Ovary (tissue), 9 donors: ENCODE results near the gene RAB41. TPM values are rescaled to one million over a fixed set of nuclear protein-coding genes. Genes with fewer than 3 reads are reported as not detected.
"Not testable (repeated sequence)": the region's sequence is repeated elsewhere in the genome, so short reads cannot be mapped to it uniquely, and the experiment has no call there.

Experiments
- DNase-seq, 5 donors: peaks; one replicate each; pipeline ENCODE4 v3.0.0-alpha.2; 2019 to 2020
- H3K27ac ChIP-seq, 2 donors: fragments of 200-600 bp; one replicate each; pipeline versions ENCODE4 v1.5.1 to v1.8.0; 2019 to 2022
- H3K27me3 ChIP-seq: fragments of 200-600 bp; one replicate; pipeline ENCODE4 v1.8.0; 2022
- H3K36me3 ChIP-seq: fragments of 200-600 bp; sonication (generic); one replicate; pipeline ENCODE4 v1.5.1; 2019
- H3K4me1 ChIP-seq: one replicate; pipeline ENCODE4 v1.8.1; 2013; ENCODE audit warnings: mild to moderate bottlenecking, moderate library complexity; ENCODE audit not compliant: insufficient read depth
- H3K4me3 ChIP-seq: fragments of 200-600 bp; sonication (generic); one replicate; pipeline ENCODE4 v1.5.1; 2017
- H3K9me3 ChIP-seq, 2 donors: fragments of 200-600 bp in 1 of 2; sonication (generic) in 1 of 2; one replicate each; pipeline versions ENCODE4 v1.5.1 to v1.8.1; 2013 to 2019; ENCODE audit warnings: mild to moderate bottlenecking in 1 of 2, moderate library complexity in 1 of 2
- EP300 ChIP-seq: sonication (generic); formaldehyde crosslinking; IDR thresholded peaks from one replicate; pipeline ENCODE4 v1.6.1; 2017; ENCODE audit warnings: antibody characterized with exemption
- POLR2A ChIP-seq: fragments of 450-650 bp; IDR thresholded peaks from one replicate; pipeline ENCODE4 v1.6.1; 2017; ENCODE audit warnings: antibody characterized with exemption, mild to moderate bottlenecking, moderate library complexity
- WGBS, 3 donors: extraction: QIAGEN DNeasy Blood & Tissue Kit in 1 of 3; methylation state at CpG; one replicate each; pipeline versions ENCODE4 v1.1.5 to v1.1.7; 2013 to 2017; 5-methylcytosine and 5-hydroxymethylcytosine counted together
- intact Hi-C, 4 donors: fragments of 100-400 bp; cut with DNase I; formaldehyde crosslinking; loops; one replicate each; pipeline versions ENCODE4 v1.11.0 to v1.15.1; 2022 to 2023
- polyA plus RNA-seq, 2 donors: library from polyadenylated mRNA; stranded (reverse); fragments of 200-250 nt in 1 of 2; fragments of 350-450 nt in 1 of 2; fragmentation: Illumina TruSeq in 1 of 2; extraction: RNeasy Lipid Tissue Mini Kit (QIAGEN cat#74804) in 1 of 2; gene quantifications; one replicate each; pipeline ENCODE4 v1.2.3, GENCODE V29; 2013 to 2014
- total RNA-seq, 7 donors: library from RNA; depleted of rRNA in 2 of 7; stranded (reverse); fragments of >200 nt in 2 of 7; fragmentation: NEBNext Ultra II Directional in 3 of 7; extraction: Animal tissue kit (Norgen Biotek cat#: 25700) in 3 of 7; gene quantifications; one replicate each; pipeline versions ENCODE4 v1.1.0 to v1.2.4, GENCODE V29; 2016 to 2023
- TF ChIP-seq, protein P1 (sequence below), 3 donors: fragments of 450-650 bp in 2 of 3; fragments of 200-600 bp in 1 of 3; IDR thresholded peaks; one replicate each; pipeline versions ENCODE4 v1.5.1 to v1.8.0; 2016 to 2022; ENCODE audit warnings: antibody characterized with exemption in 3 of 3, mild to moderate bottlenecking in 1 of 3
- donor health status: DM: no; HTN: no; CAD: no; lungs with moderate emphysema.
- donor health status: DM: no; HTN: no; CAD: no.
- donor health status: Bipolar disorder and iron deficiency.
- donor health status: DM: yes; HTN: yes; CAD: no.
- donor health status: DM: no; HTN: no; CAD: no.
- donor health status: DM: yes; HTN: yes; CAD: no.

RAB41 gene
- total and polyA plus RNA-seq, 9 donors = not detected

DNA sequence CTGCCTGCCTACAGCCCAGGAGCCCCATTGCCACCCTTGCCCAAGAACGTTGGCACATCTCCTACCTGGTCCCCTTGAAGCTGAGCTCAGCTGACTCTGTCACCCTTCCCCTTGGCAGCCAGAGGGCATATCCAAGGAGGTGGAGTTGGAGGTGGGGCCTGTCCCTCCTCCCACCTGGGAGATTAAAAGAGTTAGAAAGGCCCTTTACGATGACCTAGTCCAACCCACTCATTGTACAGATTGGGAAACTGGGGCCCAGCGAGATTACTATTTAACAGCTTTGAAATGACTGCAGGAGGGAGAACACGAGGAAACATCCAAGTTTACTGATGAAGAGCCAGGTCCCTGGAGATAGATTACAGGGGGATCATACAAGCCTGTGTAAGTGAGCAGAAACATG lies 21.9 kb upstream of the RAB41 start, which contains the start of gene P2RY4:
Gene P2RY4 (minus strand): TSS at position 101 of the 400 bp plus-strand sequence. CDS start 580 bp downstream, outside the sequence.
- H3K27ac ChIP-seq = no peak within 1 kb of the TSS
- DNase-seq = no peak
- no peaks in the 10 kb centered on the region for H3K27me3 ChIP-seq
- H3K9me3 ChIP-seq = no peaks in the 10 kb centered on the region
- no peaks in the 10 kb centered on the region for H3K36me3 ChIP-seq
- no peak for TF ChIP-seq EP300
- TF ChIP-seq POLR2A = no peak
- TF ChIP-seq, protein P1, sequence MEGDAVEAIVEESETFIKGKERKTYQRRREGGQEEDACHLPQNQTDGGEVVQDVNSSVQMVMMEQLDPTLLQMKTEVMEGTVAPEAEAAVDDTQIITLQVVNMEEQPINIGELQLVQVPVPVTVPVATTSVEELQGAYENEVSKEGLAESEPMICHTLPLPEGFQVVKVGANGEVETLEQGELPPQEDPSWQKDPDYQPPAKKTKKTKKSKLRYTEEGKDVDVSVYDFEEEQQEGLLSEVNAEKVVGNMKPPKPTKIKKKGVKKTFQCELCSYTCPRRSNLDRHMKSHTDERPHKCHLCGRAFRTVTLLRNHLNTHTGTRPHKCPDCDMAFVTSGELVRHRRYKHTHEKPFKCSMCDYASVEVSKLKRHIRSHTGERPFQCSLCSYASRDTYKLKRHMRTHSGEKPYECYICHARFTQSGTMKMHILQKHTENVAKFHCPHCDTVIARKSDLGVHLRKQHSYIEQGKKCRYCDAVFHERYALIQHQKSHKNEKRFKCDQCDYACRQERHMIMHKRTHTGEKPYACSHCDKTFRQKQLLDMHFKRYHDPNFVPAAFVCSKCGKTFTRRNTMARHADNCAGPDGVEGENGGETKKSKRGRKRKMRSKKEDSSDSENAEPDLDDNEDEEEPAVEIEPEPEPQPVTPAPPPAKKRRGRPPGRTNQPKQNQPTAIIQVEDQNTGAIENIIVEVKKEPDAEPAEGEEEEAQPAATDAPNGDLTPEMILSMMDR (IDR thresholded peaks at IDR 0.05) = no peak
- WGBS, 3 donors = 62 to 66% (median 63%) methylated on average over 4 of the region's 4 CpGs
- no peak within 1 kb of the TSS for H3K4me3 ChIP-seq
- intact Hi-C loops = no loop called here
- H3K4me1 ChIP-seq = no peaks in the 10 kb centered on the region

DNA sequence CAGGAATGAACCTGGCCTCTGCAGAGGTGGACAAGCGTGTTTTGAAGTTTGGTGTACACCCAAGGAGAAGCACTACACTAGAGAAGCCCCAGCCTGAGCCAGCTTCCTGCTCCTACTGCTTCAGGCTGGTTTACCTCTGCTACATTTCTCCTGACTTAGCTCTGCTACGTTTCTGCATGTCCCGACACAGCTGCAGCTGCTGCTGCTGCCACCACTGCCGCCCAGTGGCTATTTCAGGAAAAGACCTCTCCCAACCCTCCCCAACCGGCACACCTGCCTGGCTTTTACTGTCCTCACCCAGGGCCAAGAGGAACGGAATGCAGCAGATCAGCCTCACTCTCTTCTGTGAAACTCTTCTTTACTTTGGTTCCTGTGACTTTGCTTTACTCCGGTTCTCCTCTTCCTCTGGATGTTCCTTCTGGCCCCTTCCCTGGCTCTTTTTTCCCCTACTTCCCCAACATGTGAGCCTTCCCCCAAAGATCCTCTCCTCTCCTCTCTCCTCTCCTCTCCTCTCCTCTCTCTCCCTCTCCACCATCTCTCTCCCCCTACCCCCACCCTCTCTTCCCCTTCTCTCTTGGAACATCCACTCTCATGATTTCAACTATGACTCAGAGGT lies 18.9 kb upstream of the RAB41 start:
- TF ChIP-seq, protein P1 (IDR thresholded peaks at IDR 0.05) = peak in 2 of 3 donors; percentile 14 to 32
- TF ChIP-seq EP300 = no peak
- intact Hi-C loops = no loop called here
- Histone ChIP-seq H3K27ac (no peak overlapping the region), H3K27me3 (no peaks in the 10 kb centered on the region), H3K36me3 (no peaks in the 10 kb centered on the region), H3K4me1 (no peaks in the 10 kb centered on the region), H3K4me3 (no peak overlapping the region), H3K9me3 (no peaks in the 10 kb centered on the region)
- DNase-seq = peak; percentile 25 to 62 (median 32)
- WGBS, 3 donors = 9 to 22% (median 12%) methylated on average over 7 of the region's 7 CpGs

DNA sequence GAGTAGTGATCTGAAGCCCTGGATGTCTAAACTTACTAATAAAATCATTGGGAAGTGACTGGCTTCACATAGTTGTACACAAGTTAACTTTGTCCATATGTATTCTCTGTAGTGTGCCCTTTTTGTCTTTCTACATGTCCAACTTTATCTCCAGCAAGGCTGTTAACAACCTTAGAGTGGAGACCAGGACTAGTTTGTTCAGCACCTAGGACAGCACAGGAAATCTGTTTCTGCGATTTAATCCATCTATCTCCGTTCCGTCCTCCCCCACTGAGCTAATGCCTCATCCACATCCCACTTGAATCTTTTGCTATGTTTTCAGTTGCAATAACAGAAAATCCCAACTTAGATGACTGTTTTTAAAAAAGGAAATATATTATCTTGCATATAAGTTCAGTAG lies 17.2 kb upstream of the RAB41 start:
- TF ChIP-seq EP300 = no peak
- Histone ChIP-seq H3K27me3 (no peaks in the 10 kb centered on the region), H3K4me1 (no peaks in the 10 kb centered on the region), H3K4me3 (no peak overlapping the region), H3K27ac (no peak overlapping the region), H3K9me3 (no peaks in the 10 kb centered on the region), H3K36me3 (no peaks in the 10 kb centered on the region)
- WGBS, 3 donors = 30 to 49% (median 38%) methylated on average over 3 of the region's 3 CpGs
- intact Hi-C loops = no loop called here
- no peak for DNase-seq

DNA sequence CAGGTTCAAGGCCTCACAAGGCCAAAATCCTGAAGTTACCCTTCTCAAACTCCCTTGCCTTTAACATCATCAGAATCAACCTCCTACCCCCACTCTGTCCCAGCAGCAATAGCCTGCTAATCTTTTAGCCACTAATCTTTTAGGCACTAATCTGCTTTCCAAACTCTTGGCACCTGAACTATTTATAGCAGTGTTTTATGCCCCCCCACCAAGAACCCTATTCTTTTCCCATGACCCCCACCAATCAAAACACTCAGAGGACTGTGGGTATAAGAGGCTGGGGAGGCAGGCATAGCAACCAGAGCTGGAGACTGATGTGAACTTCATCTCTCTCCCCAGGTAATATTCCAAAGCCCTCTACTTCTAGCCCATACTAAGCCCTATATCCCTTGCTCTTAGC lies 13.9 kb upstream of the RAB41 start, which contains the start of gene ARR3:
Gene ARR3 (plus strand): TSS at position 301 of the 400 bp plus-strand sequence. CDS start 1,052 bp downstream, outside the sequence.
- TF ChIP-seq, protein P1 (IDR thresholded peaks at IDR 0.05) = no peak
- TF ChIP-seq POLR2A (no peak), EP300 (no peak)
- DNase-seq = no peak
- Histone ChIP-seq H3K36me3 (no peaks in the 10 kb centered on the region), H3K4me1 (no peaks in the 10 kb centered on the region), H3K27ac (no peak within 1 kb of the TSS), H3K27me3 (no peaks in the 10 kb centered on the region), H3K9me3 (no peaks in the 10 kb centered on the region), H3K4me3 (no peak within 1 kb of the TSS)
- intact Hi-C loops = no loop called here

DNA sequence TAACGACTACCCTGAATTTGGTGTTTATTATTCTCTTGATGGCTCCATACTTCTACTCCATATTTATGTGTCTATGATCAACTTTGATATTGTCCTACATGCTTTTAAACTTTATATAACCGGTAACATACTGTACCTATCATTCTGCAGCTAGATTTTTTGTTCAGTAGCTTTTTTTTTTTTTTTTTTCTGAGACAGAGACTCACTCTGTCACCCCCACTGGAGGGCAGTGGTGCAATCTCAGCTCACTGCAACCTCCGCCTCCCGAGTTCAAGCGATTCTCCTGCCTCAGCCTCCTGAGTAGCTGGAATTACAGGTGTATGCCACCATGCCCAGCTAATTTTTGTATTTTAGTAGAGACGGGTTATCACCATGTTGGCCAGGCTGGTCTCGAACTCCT lies 7.9 kb upstream of the RAB41 start:
- intact Hi-C loops, H3K4me3 ChIP-seq, DNase-seq, H3K4me1 ChIP-seq, H3K9me3 ChIP-seq, H3K36me3 ChIP-seq, H3K27me3 ChIP-seq, H3K27ac ChIP-seq: not testable (repeated sequence)
- WGBS, 3 donors = 72 to 75% (median 75%) methylated on average over 7 of the region's 7 CpGs
